Sigmoid colon (tissue), 7 donors: ENCODE results near the gene FOXC1. TPM values are rescaled to one million over a fixed set of nuclear protein-coding genes. Genes with fewer than 3 reads are reported as not detected.

ENCODE experiments used
- DNase-seq: peaks from one replicate; pipeline ENCODE4 v3.0.0-alpha.2; 2019
- H3K27ac ChIP-seq, 4 donors: fragments of 200-600 bp; sonication (generic); one replicate each; pipeline ENCODE4 v1.5.1; 2016 to 2019; ENCODE audit warnings: mild to moderate bottlenecking in 1 of 4
- H3K27me3 ChIP-seq, 3 donors: fragments of 200-600 bp; sonication (generic); one replicate each; pipeline ENCODE4 v1.5.1; 2019; ENCODE audit warnings: mild to moderate bottlenecking in 1 of 3
- H3K36me3 ChIP-seq, 4 donors: fragments of 200-600 bp; sonication (generic); one replicate each; pipeline ENCODE4 v1.5.1; 2016 to 2019
- H3K4me1 ChIP-seq, 4 donors: fragments of 200-600 bp; sonication (generic); one replicate each; pipeline ENCODE4 v1.5.1; 2017 to 2019
- H3K4me3 ChIP-seq, 4 donors: fragments of 200-600 bp; sonication (generic); one replicate each; pipeline ENCODE4 v1.5.1; 2017 to 2019; ENCODE audit warnings: mild to moderate bottlenecking in 2 of 4, moderate library complexity in 1 of 4
- H3K9me3 ChIP-seq, 4 donors: fragments of 200-600 bp in 3 of 4; sonication (generic) in 3 of 4; one replicate each; pipeline versions ENCODE4 v1.5.1 to v1.6.1; 2013 to 2019
- EP300 ChIP-seq, 4 donors: sonication (generic); formaldehyde crosslinking; IDR thresholded peaks; one replicate each; pipeline ENCODE4 v1.6.1; 2017; ENCODE audit warnings: antibody characterized with exemption in 4 of 4
- POLR2A ChIP-seq, 2 donors: fragments of 450-650 bp; IDR thresholded peaks; one replicate each; pipeline ENCODE4 v1.6.1; 2016; ENCODE audit warnings: antibody characterized with exemption in 2 of 2, mild to moderate bottlenecking in 2 of 2, moderate library complexity in 2 of 2
- POLR2AphosphoS5 ChIP-seq, 4 donors: sonication (generic); formaldehyde crosslinking; IDR thresholded peaks; one replicate each; pipeline ENCODE4 v1.6.1; 2017; ENCODE audit warnings: antibody characterized with exemption in 4 of 4
- WGBS, 2 donors: extraction: QIAGEN DNeasy Blood & Tissue Kit; methylation state at CpG; one replicate each; pipeline ENCODE4 v1.1.7; 2013; 5-methylcytosine and 5-hydroxymethylcytosine counted together
- intact Hi-C: fragments of 100-400 bp; cut with DNase I; formaldehyde crosslinking; loops from one replicate; pipeline ENCODE4 v1.15.1; 2023
- polyA plus RNA-seq, 3 donors: library from polyadenylated mRNA; stranded (reverse); fragments of 200-250 nt; gene quantifications; one replicate each; pipeline ENCODE4 v1.2.3, GENCODE V29; 2013
- total RNA-seq, 4 donors: library from RNA; depleted of rRNA; stranded (reverse); fragments of >200 nt; gene quantifications; one replicate each; pipeline ENCODE4 v1.1.0, GENCODE V29; 2016
- TF ChIP-seq, protein P1 (sequence below), 4 experiments: fragments of 450-650 bp in 3 of 4; fragments of 200-600 bp in 1 of 4; IDR thresholded peaks; one replicate each; pipeline ENCODE4 v1.5.1; 2016 to 2019; ENCODE audit warnings: antibody characterized with exemption in 4 of 4, mild to moderate bottlenecking in 3 of 4, moderate library complexity in 2 of 4
- donor health status: healthy with polysubstance abuse.
- donor health status: Bipolar disorder and iron deficiency.
- donor health status: healthy.

FOXC1 gene
- total and polyA plus RNA-seq, 7 donors, result 0.60 to 3.0 (median 1.6) TPM; not detected in 1

DNA sequence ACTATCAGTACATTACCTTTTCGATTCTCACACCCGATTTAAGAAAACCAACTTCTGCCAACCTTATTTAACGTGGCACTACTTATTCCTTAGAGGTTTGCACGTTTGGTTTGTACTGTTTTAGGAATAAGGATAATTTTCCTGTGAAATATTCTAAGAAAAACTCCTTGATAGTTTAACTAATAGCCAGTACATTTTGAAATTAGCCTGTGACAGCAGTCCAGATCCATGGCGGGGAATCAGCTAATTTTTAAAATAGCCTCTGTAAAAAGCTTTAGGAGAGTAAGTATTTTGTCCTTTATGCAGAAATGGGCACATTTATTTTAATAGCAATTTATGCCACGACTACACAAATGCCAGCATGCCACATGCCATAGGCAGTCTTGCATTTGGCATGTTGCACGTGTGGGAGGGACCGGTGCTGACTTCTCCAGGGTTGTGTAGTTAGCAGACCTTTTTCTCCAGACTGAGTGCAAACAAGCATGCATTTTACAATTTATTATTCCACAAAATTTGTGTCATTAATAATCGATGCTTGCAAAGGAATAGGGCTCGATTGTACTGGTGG, 6.2 kb downstream of the FOXC1 start:
- no peaks in the 10 kb centered on the region for H3K36me3 ChIP-seq
- peak overlapping the region in 1 of 4 donors; percentile 97 for H3K27ac ChIP-seq
- no peak for DNase-seq
- H3K9me3 ChIP-seq, result no peaks in the 10 kb centered on the region
- no peak for TF ChIP-seq POLR2A (IDR thresholded peaks at IDR 0.05)
- H3K4me3 ChIP-seq, result no peak overlapping the region
- peaks cover 65 to 100% (median 96%) of the 10 kb centered on the region in 3 donors for H3K27me3 ChIP-seq
- intact Hi-C loops, result no loop called here
- 80 to 88% methylated on average over 10 of the region's 10 CpGs for WGBS, 2 donors
- H3K4me1 ChIP-seq, result peaks cover 0 to 47% (median 39%) of the 10 kb centered on the region in 4 donors

DNA sequence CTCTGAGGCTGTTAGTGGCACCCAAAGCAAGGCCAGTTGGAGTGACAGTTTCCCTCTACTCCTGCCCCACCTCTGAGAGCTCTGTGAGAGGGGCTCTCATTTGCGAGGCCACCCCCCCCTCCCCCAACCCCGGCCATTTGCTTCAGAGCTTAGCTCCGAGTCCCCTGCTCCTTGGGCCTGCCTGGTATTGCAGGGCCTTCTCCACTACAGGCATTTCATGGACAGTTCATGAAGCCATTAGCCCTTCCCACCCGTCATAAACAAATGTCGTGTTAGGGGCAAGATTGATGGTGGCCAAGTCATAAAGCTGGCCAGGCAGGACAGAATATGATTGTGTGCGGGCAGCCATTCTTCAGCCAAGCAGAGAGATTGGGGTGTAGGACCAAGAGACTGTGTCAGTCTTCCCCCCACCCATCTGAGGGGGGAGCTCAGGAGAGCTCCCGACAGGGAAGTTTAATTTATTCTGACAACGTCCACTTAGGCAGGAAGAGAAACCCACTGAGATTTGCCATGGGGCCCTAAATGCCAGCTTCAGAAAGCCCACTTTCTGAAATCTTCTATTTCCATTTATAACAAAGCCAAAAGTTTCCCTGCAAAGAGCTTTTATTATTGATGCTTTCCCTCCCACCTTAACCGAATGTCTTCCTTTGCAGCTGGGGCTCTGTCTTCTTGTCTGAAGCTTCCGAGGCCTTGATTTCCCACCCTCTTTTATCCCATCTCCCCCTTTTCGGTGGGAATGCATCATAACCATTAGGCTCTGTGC, 7.2 kb downstream of the FOXC1 start:
- H3K4me3 ChIP-seq, result no peak overlapping the region
- intact Hi-C loops, result no loop called here

DNA sequence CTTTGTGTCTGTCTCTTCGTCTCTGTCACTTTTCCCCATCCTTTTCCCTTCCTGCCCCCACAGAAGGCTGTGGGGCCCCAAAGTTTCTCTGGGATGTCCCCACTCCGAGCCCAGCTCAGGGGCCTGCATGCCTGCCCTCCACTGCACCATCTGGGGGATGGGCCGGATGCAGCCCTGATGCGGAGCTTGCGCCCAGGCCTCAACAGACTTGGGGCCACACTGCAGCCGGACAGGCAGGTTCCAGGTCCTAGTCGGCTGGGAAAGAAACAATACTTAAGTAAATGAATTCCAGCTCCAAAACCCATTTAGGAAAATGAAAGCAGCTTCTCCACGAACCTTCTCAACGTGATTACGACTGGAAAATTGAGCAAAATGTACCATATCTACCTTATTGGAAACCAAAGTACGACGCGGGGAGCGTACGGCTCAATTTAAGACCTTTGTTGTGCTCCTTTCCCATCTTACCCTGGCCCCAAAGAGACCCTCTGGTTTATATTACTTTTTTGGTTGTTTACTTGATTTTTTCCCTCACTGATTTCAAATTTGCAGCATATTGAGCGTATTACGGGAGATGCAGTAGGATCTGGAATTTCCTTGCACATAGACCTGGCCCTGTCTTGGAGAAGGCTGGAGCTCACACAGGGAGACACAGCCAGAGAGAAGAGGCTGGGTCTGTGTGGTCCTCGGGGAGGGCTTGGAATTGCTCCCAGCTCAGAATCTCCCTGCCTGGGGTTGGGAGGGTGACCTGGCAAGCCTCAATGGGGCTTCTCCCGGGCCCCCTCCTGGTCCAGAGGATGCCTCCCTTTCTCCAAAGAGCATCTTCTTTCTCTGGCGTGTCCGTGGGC, 8.0 kb downstream of the FOXC1 start:
- intact Hi-C loops, result no loop called here
- Histone ChIP-seq H3K4me3 (no peak overlapping the region), H3K27ac (peak overlapping the region in 1 of 4 donors; percentile 51)

More for the DNA sequence above, 7.2 kb downstream of the FOXC1 start:
- H3K9me3 ChIP-seq, result no peaks in the 10 kb centered on the region
- no peaks in the 10 kb centered on the region for H3K36me3 ChIP-seq
- TF ChIP-seq, protein P1, sequence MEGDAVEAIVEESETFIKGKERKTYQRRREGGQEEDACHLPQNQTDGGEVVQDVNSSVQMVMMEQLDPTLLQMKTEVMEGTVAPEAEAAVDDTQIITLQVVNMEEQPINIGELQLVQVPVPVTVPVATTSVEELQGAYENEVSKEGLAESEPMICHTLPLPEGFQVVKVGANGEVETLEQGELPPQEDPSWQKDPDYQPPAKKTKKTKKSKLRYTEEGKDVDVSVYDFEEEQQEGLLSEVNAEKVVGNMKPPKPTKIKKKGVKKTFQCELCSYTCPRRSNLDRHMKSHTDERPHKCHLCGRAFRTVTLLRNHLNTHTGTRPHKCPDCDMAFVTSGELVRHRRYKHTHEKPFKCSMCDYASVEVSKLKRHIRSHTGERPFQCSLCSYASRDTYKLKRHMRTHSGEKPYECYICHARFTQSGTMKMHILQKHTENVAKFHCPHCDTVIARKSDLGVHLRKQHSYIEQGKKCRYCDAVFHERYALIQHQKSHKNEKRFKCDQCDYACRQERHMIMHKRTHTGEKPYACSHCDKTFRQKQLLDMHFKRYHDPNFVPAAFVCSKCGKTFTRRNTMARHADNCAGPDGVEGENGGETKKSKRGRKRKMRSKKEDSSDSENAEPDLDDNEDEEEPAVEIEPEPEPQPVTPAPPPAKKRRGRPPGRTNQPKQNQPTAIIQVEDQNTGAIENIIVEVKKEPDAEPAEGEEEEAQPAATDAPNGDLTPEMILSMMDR (IDR thresholded peaks at IDR 0.05), result no peak
- no peak for TF ChIP-seq POLR2AphosphoS5 (IDR thresholded peaks at IDR 0.05)
- no peak for TF ChIP-seq POLR2A (IDR thresholded peaks at IDR 0.05)
- TF ChIP-seq EP300 (IDR thresholded peaks at IDR 0.05), result no peak
- 75 to 79% methylated on average over 11 of the region's 11 CpGs for WGBS, 2 donors
- peaks cover 58 to 100% (median 97%) of the 10 kb centered on the region in 3 donors for H3K27me3 ChIP-seq
- DNase-seq, result no peak
- H3K4me1 ChIP-seq, result peaks cover 0 to 40% (median 32%) of the 10 kb centered on the region in 4 donors
- H3K27ac ChIP-seq, result peak overlapping the region in 1 of 4 donors; percentile 51

DNA sequence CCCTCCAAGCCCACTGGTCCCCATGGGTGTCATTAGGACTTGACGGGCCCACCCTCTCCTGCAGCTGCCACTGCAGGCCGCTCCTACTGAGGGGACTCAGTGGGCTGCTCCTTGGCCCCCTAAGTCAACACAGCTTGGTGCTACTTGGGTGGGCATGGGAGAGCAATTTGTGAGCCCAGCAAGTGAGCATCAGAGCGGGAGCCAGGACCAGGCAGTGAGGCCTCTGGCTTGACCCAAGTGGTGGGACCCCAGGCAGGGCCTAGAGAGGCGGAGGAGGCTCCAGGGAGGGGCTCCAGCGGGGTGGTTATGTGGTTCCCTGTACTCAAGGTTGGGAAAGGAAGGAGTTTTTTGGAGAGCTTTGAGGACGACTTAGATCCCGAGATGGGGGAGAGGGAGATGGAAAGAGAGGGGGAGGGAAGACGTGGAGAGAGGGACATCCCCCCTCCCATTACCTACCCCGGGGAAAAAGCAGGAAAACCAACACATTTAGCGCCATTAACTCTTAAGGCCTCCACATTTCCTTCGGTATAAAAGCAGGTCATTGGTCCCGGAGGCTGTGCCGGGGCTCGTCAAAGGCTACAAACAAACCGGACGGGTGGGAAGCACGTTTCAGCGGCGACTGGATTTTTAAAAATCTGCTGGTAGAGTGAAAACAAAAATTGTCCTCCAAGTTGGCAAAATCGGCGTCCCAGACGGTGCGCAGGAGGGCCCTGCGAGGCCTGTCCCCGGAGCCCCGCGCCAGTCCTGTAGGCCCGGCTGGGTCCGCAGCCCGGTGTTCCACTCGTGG, 8.8 kb downstream of the FOXC1 start:
- Histone ChIP-seq H3K4me1 (peaks cover 0 to 31% (median 27%) of the 10 kb centered on the region in 4 donors), H3K27ac (peak overlapping the region in 1 of 4 donors; percentile 51), H3K4me3 (no peak overlapping the region), H3K27me3 (peaks cover 45 to 100% (median 97%) of the 10 kb centered on the region in 3 donors), H3K9me3 (no peaks in the 10 kb centered on the region), H3K36me3 (no peaks in the 10 kb centered on the region)
- peak; percentile 50 for DNase-seq
- 68 to 86% methylated on average over 31 of the region's 31 CpGs for WGBS, 2 donors
- intact Hi-C loops, result no loop called here
- TF ChIP-seq POLR2AphosphoS5 (IDR thresholded peaks at IDR 0.05) (no peak), EP300 (IDR thresholded peaks at IDR 0.05) (no peak), POLR2A (IDR thresholded peaks at IDR 0.05) (no peak)
- TF ChIP-seq, protein P1 (IDR thresholded peaks at IDR 0.05), result no peak

More for the DNA sequence above, 8.0 kb downstream of the FOXC1 start:
- TF ChIP-seq EP300 (IDR thresholded peaks at IDR 0.05) (no peak), POLR2A (IDR thresholded peaks at IDR 0.05) (no peak), POLR2AphosphoS5 (IDR thresholded peaks at IDR 0.05) (no peak)
- TF ChIP-seq, protein P1 (IDR thresholded peaks at IDR 0.05), result no peak
- WGBS, 2 donors, result 82 to 88% methylated on average over 21 of the region's 21 CpGs
- Histone ChIP-seq H3K36me3 (no peaks in the 10 kb centered on the region), H3K27me3 (peaks cover 53 to 100% (median 97%) of the 10 kb centered on the region in 3 donors), H3K9me3 (no peaks in the 10 kb centered on the region), H3K4me1 (peaks cover 0 to 31% (median 27%) of the 10 kb centered on the region in 4 donors)
- DNase-seq, result no peak
